Chondrocyte (in vitro differentiated cells): Measurements from ENCODE around the gene KIF1A. TPM values are rescaled to one million over a fixed set of nuclear protein-coding genes. Genes with fewer than 3 reads are reported as not detected.
A peak's percentile ranks its signal among the peaks of the same experiment; 100 is the strongest.

Source experiments
- DNase-seq: peaks from one replicate; pipeline ENCODE4 v3.0.0; 2021; ENCODE audit warnings: mixed read lengths, low spot score
- H3K27ac Mint-ChIP-seq: one replicate; pipeline ENCODE4 v1.8.0; 2021; ENCODE audit warnings: mild to moderate bottlenecking, moderate library complexity, mixed read lengths; ENCODE audit not compliant: unreplicated experiment
- H3K27me3 Mint-ChIP-seq: 2 replicates; pipeline ENCODE4 v1.8.0; 2021; ENCODE audit warnings: low read depth, mixed read lengths
- H3K36me3 Mint-ChIP-seq: 2 replicates; pipeline ENCODE4 v1.8.0; 2021; ENCODE audit warnings: low read depth, mixed read lengths
- H3K4me1 Mint-ChIP-seq: 2 replicates; pipeline ENCODE4 v1.8.0; 2021; ENCODE audit warnings: low read depth, mild to moderate bottlenecking, mixed read lengths
- H3K4me3 Mint-ChIP-seq: one replicate; pipeline ENCODE4 v1.8.0; 2021; ENCODE audit warnings: mild to moderate bottlenecking, moderate library complexity, mixed read lengths; ENCODE audit not compliant: unreplicated experiment
- H3K9me3 Mint-ChIP-seq: 2 replicates; pipeline ENCODE4 v1.8.0; 2021; ENCODE audit warnings: low read depth, mixed read lengths
- CTCF ChIP-seq: fragments of 200-600 bp; sonication (generic); IDR thresholded peaks from 2 replicates; pipeline ENCODE4 v1.5.0; 2021; ENCODE audit warnings: antibody characterized with exemption, mild to moderate bottlenecking, moderate library complexity
- total RNA-seq: library from RNA; stranded (reverse); gene quantifications from 3 replicates; pipeline ENCODE4 v1.2.1, GENCODE V29; 2021

KIF1A gene
- total RNA-seq, 1 donor from 2014 or later = 60.0 TPM

GRCh38 chr2:240856151-240856980 is 36.3 kb upstream of the KIF1A start:
- TF ChIP-seq CTCF = peak; percentile 38
- peaks cover 28% of the 10 kb centered on the region for H3K27me3 Mint-ChIP-seq
- H3K4me3 Mint-ChIP-seq = no peak overlapping the region
- no peaks in the 10 kb centered on the region for H3K4me1 Mint-ChIP-seq
- H3K36me3 Mint-ChIP-seq = no peaks in the 10 kb centered on the region
- H3K9me3 Mint-ChIP-seq = peaks cover 11% of the 10 kb centered on the region
- no peak overlapping the region for H3K27ac Mint-ChIP-seq
- peak; percentile 76 for DNase-seq

- Mint-ChIP-seq H3K4me3 (no peak overlapping the region), H3K27ac (no peak overlapping the region), H3K9me3 (peaks cover 11% of the 10 kb centered on the region), H3K27me3 (peaks cover 26% of the 10 kb centered on the region), H3K36me3 (no peaks in the 10 kb centered on the region), H3K4me1 (no peaks in the 10 kb centered on the region)
- DNase-seq = peak; percentile 74
- TF ChIP-seq CTCF = no peak
Measured at GRCh38 chr2:240855670-240856069, 35.7 kb upstream of the KIF1A start.

- no peak overlapping the region for H3K27ac Mint-ChIP-seq
Measured at GRCh38 chr2:240852671-240853314, 32.8 kb upstream of the KIF1A start.

GRCh38 chr2:240851078-240851991 is 31.3 kb upstream of the KIF1A start:
- TF ChIP-seq CTCF = peak; percentile 98
- H3K4me3 Mint-ChIP-seq = no peak overlapping the region

More at GRCh38 chr2:240852671-240853314, 32.8 kb upstream of the KIF1A start:
- TF ChIP-seq CTCF = no peak
- peaks cover 11% of the 10 kb centered on the region for H3K9me3 Mint-ChIP-seq
- H3K4me3 Mint-ChIP-seq = no peak overlapping the region
- no peak for DNase-seq
- no peaks in the 10 kb centered on the region for H3K4me1 Mint-ChIP-seq
- peaks cover 8% of the 10 kb centered on the region for H3K27me3 Mint-ChIP-seq
- no peaks in the 10 kb centered on the region for H3K36me3 Mint-ChIP-seq

GRCh38 chr2:240850756-240851077 is 30.7 kb upstream of the KIF1A start:
- DNase-seq = no peak
- Mint-ChIP-seq H3K9me3 (peaks cover 11% of the 10 kb centered on the region), H3K27ac (no peak overlapping the region), H3K4me3 (no peak overlapping the region), H3K27me3 (peaks cover 10% of the 10 kb centered on the region), H3K36me3 (no peaks in the 10 kb centered on the region), H3K4me1 (no peaks in the 10 kb centered on the region)
- no peak for TF ChIP-seq CTCF

More at GRCh38 chr2:240851078-240851991, 31.3 kb upstream of the KIF1A start:
- no peak for DNase-seq
- H3K9me3 Mint-ChIP-seq = peaks cover 11% of the 10 kb centered on the region
- no peaks in the 10 kb centered on the region for H3K4me1 Mint-ChIP-seq
- no peak overlapping the region for H3K27ac Mint-ChIP-seq
- H3K27me3 Mint-ChIP-seq = peaks cover 6% of the 10 kb centered on the region
- H3K36me3 Mint-ChIP-seq = no peaks in the 10 kb centered on the region
